PC-9 (cell line): ENCODE measurements around the gene SNRPE. TPM values are rescaled to one million over a fixed set of nuclear protein-coding genes. Genes with fewer than 3 reads are reported as not detected.

ENCODE experiments used
- BruUV-seq: library from RNA; stranded (reverse); fragments of 400-500 nt; replicated peaks from 2 replicates; lab custom pipeline; 2021; lab: Mats Ljungman, UMichigan
- CTCF ChIA-PET: fragments of 300-600 bp; sonication (Branson Sonifier 250); formaldehyde crosslinking; loops from one replicate; lab custom pipeline; 2022; ENCODE audit warnings: antibody characterized with exemption; lab: Charles Lee
- POLR2A ChIA-PET: fragments of 300-600 bp; sonication (Branson Sonifier 250); formaldehyde crosslinking; loops from one replicate; lab custom pipeline; 2022; ENCODE audit warnings: antibody characterized with exemption; ENCODE audit not compliant: unreplicated experiment; lab: Charles Lee
- DNase-seq, 2 experiments: peaks; one replicate each; pipeline versions ENCODE4 v3.0.0 to v3.0.0-alpha.2; 2015 to 2022; ENCODE audit warnings: mixed read lengths in 1 of 2
- H2AFZ ChIP-seq: fragments of 200-600 bp; sonication (generic); 2 replicates; pipeline ENCODE4 v1.8.1; 2017; ENCODE audit warnings: antibody characterized with exemption
- H3F3A ChIP-seq: fragments of 200-600 bp; sonication (generic); 2 replicates; pipeline ENCODE4 v1.8.1; 2017; ENCODE audit warnings: antibody characterized with exemption, mild to moderate bottlenecking, low read depth; ENCODE audit not compliant: insufficient read depth
- H3K27ac ChIP-seq: fragments of 200-600 bp; sonication (generic); 2 replicates; pipeline ENCODE4 v1.6.1; 2016; ENCODE audit warnings: mixed run types
- H3K27me3 ChIP-seq: fragments of 200-600 bp; sonication (generic); 2 replicates; pipeline ENCODE4 v1.6.1; 2016; ENCODE audit warnings: low read depth, mixed run types; ENCODE audit not compliant: insufficient read depth
- H3K36me3 ChIP-seq: fragments of 200-600 bp; sonication (generic); 2 replicates; pipeline ENCODE4 v1.6.1; 2016; ENCODE audit warnings: low read depth, mixed run types
- H3K4me1 ChIP-seq: fragments of 200-600 bp; sonication (generic); replicated peaks from 2 replicates; pipeline ENCODE4 v1.6.1; 2016; ENCODE audit warnings: mixed run types; ENCODE audit not compliant: insufficient read depth
- H3K4me2 ChIP-seq: fragments of 200-600 bp; sonication (generic); 2 replicates; pipeline ENCODE4 v1.6.1; 2017; ENCODE audit warnings: mixed run types
- H3K4me3 ChIP-seq: fragments of 200-600 bp; sonication (generic); 2 replicates; pipeline ENCODE4 v1.6.1; 2016; ENCODE audit warnings: mixed run types
- H3K79me2 ChIP-seq: fragments of 200-600 bp; sonication (generic); 2 replicates; pipeline ENCODE4 v1.6.1; 2017; ENCODE audit warnings: low read depth, mixed run types
- H3K9me2 ChIP-seq: fragments of 200-600 bp; sonication (generic); 2 replicates; pipeline ENCODE4 v1.8.1; 2017; ENCODE audit warnings: mild to moderate bottlenecking; ENCODE audit not compliant: insufficient read depth
- H3K9me3 ChIP-seq: fragments of 200-600 bp; sonication (generic); 2 replicates; pipeline ENCODE4 v1.8.1; 2016; ENCODE audit warnings: low read depth; ENCODE audit not compliant: insufficient read depth
- H4K20me1 ChIP-seq: fragments of 200-600 bp; sonication (generic); 2 replicates; pipeline ENCODE4 v1.8.1; 2017; ENCODE audit not compliant: insufficient read depth
- EZH2 ChIP-seq: fragments of 200-600 bp; sonication (generic); IDR thresholded peaks from 2 replicates; pipeline ENCODE4 v1.8.0; 2017; ENCODE audit warnings: antibody characterized with exemption, low read depth
- intact Hi-C: fragments of 100-400 bp; cut with micrococcal nuclease; formaldehyde crosslinking; loops from one replicate; pipeline ENCODE4 v1.10.0; 2022; ENCODE audit not compliant: unreplicated experiment
- total RNA-seq: library from RNA; stranded (reverse); gene quantifications from 2 replicates; pipeline ENCODE4 v1.2.3, GENCODE V29; 2021
- TF ChIP-seq, protein P1 (sequence below): fragments of 200-600 bp; sonication (generic); conservative IDR thresholded peaks from 2 replicates; pipeline ENCODE4 v1.6.1; 2017; ENCODE audit warnings: mixed run types, antibody characterized with exemption, mild to moderate bottlenecking, moderate library complexity

SNRPE gene
- total RNA-seq, 1 experiment from 2014 or later = 218 TPM

DNA sequence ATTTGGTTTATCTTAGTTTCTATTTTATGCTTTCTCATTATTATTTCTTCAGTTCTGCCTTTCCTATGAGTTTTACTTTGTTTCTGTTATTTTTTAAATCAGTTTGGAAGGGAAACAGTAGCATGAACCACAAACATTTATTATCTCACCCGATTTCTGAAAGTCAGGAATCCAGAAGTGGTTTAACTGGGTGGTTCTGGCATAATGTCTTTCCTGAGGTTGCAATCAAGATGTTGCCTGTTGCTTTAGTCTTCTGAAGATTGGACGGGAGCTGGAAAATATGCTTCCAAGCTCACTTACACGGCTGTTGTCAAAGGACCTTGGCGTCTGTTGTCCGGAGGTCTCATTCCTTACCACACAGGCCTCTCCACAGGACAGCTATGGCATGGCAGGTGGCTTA lies 50.4 kb downstream of the SNRPE start:
- BruUV-seq = no TSS peak

GRCh38 chr1:203913073-203913521 lies 51.7 kb downstream of the SNRPE start:
- TF ChIP-seq, protein P1, sequence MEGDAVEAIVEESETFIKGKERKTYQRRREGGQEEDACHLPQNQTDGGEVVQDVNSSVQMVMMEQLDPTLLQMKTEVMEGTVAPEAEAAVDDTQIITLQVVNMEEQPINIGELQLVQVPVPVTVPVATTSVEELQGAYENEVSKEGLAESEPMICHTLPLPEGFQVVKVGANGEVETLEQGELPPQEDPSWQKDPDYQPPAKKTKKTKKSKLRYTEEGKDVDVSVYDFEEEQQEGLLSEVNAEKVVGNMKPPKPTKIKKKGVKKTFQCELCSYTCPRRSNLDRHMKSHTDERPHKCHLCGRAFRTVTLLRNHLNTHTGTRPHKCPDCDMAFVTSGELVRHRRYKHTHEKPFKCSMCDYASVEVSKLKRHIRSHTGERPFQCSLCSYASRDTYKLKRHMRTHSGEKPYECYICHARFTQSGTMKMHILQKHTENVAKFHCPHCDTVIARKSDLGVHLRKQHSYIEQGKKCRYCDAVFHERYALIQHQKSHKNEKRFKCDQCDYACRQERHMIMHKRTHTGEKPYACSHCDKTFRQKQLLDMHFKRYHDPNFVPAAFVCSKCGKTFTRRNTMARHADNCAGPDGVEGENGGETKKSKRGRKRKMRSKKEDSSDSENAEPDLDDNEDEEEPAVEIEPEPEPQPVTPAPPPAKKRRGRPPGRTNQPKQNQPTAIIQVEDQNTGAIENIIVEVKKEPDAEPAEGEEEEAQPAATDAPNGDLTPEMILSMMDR = no peak
- no peak for TF ChIP-seq EZH2
- no peaks in the 10 kb centered on the region for H3K79me2 ChIP-seq
- H3K27me3 ChIP-seq = no peaks in the 10 kb centered on the region
- H3K36me3 ChIP-seq = no peaks in the 10 kb centered on the region
- intact Hi-C loops = no loop called here
- H3K4me3 ChIP-seq = no peak overlapping the region
- no peak overlapping the region for H2AFZ ChIP-seq
- no peak overlapping the region for H3K27ac ChIP-seq
- no peaks in the 10 kb centered on the region for H3K9me2 ChIP-seq
- no peaks in the 10 kb centered on the region for H4K20me1 ChIP-seq
- BruUV-seq = no TSS peak
- peaks cover 26% of the 10 kb centered on the region for H3F3A ChIP-seq
- H3K4me1 ChIP-seq = peaks cover 28% of the 10 kb centered on the region
- H3K9me3 ChIP-seq = no peaks in the 10 kb centered on the region
- CTCF ChIA-PET = interaction anchor here (0.6 kb wide), 1 partner anchor 247 kb away, joined by 3 read pairs; no protein-coding TSS in a partner anchor
- POLR2A ChIA-PET = no interaction called here
- DNase-seq = no peak
- no peak overlapping the region for H3K4me2 ChIP-seq

More for the DNA sequence above, 50.4 kb downstream of the SNRPE start:
- H3K36me3 ChIP-seq = no peaks in the 10 kb centered on the region
- no peak overlapping the region for H3K4me2 ChIP-seq
- no peaks in the 10 kb centered on the region for H3K9me3 ChIP-seq
- no peaks in the 10 kb centered on the region for H4K20me1 ChIP-seq
- H3K79me2 ChIP-seq = no peaks in the 10 kb centered on the region
- no peak overlapping the region for H3K27ac ChIP-seq
- no peak overlapping the region for H3K4me3 ChIP-seq
- TF ChIP-seq EZH2 = no peak
- TF ChIP-seq, protein P1 = no peak
- intact Hi-C loops = no loop called here
- H3K4me1 ChIP-seq = peaks cover 29% of the 10 kb centered on the region
- H3K9me2 ChIP-seq = no peaks in the 10 kb centered on the region
- H3F3A ChIP-seq = peaks cover 26% of the 10 kb centered on the region
- CTCF ChIA-PET = no interaction called here
- POLR2A ChIA-PET = no interaction called here
- no peaks in the 10 kb centered on the region for H3K27me3 ChIP-seq
- no peak for DNase-seq
- H2AFZ ChIP-seq = no peak overlapping the region

DNA sequence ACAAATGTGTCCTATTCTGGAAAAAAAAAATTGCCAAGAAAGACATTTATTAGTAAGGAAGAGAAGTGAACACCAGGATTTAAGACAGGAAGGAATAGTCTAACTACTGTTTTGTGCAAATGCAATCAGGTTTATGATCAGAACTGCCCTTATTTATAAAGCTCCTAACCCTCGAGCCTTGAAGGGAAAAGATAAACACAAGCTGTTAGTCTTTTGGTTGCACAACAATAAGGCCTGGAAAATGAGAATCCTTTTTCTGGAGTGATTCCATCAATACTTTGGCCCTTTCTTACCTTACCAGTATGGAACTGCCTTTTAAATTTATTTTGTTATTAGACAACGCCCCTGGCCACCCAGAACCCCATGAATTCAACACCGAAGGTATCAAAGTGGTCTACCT lies 52.9 kb downstream of the SNRPE start:
- peaks cover 26% of the 10 kb centered on the region for H3F3A ChIP-seq
- no peaks in the 10 kb centered on the region for H3K9me3 ChIP-seq
- no peak overlapping the region for H2AFZ ChIP-seq
- H3K4me2 ChIP-seq = no peak overlapping the region
- peaks cover 24% of the 10 kb centered on the region for H3K4me1 ChIP-seq
- no peaks in the 10 kb centered on the region for H3K36me3 ChIP-seq
- H3K27me3 ChIP-seq = no peaks in the 10 kb centered on the region
- H4K20me1 ChIP-seq = no peaks in the 10 kb centered on the region
- no TSS peak for BruUV-seq
- POLR2A ChIA-PET = no interaction called here
- H3K9me2 ChIP-seq = no peaks in the 10 kb centered on the region
- H3K79me2 ChIP-seq = no peaks in the 10 kb centered on the region
- H3K4me3 ChIP-seq = no peak overlapping the region
- H3K27ac ChIP-seq = no peak overlapping the region
- CTCF ChIA-PET = no interaction called here
- intact Hi-C loops = no loop called here
- TF ChIP-seq, protein P1 = no peak
- no peak for TF ChIP-seq EZH2
- DNase-seq = no peak
